Pulmonary artery endothelial cell (primary cell): ENCODE measurements around the gene TAF3. TPM values are rescaled to one million over a fixed set of nuclear protein-coding genes. Genes with fewer than 3 reads are reported as not detected.

Experiments used
- DNase-seq: peaks from one replicate; pipeline ENCODE4 v3.0.0-alpha.2; 2011; ENCODE audit warnings: low read depth, low spot score
- total RNA-seq: library from RNA; depleted of rRNA; stranded (reverse); fragments of >200 nt; gene quantifications from 2 replicates; pipeline ENCODE4 v1.2.3, GENCODE V29; 2014

Gene TAF3
- total RNA-seq, 1 donor from 2014 or later = 1.6 TPM

- DNase-seq = no peak
Observed at GRCh38 chr10:8033812-8034465, 215.6 kb downstream of the TAF3 start.

- DNase-seq = no peak
Observed at GRCh38 chr10:8034466-8035005, 216.2 kb downstream of the TAF3 start.

- DNase-seq = no peak
Observed at GRCh38 chr10:8035006-8035640, 216.8 kb downstream of the TAF3 start.

- DNase-seq = no peak
Observed at GRCh38 chr10:8035641-8036470, 217.6 kb downstream of the TAF3 start.

GRCh38 chr10:8036506-8037198 is 218.3 kb downstream of the TAF3 start:
- no peak for DNase-seq

GRCh38 chr10:8037199-8037801 is 219.0 kb downstream of the TAF3 start:
- DNase-seq = no peak

- DNase-seq = no peak
Observed at GRCh38 chr10:8037941-8038894, 219.9 kb downstream of the TAF3 start.

- DNase-seq = no peak
Observed at GRCh38 chr10:8039321-8039881, 221.1 kb downstream of the TAF3 start.

GRCh38 chr10:8040651-8041050 is 222.3 kb downstream of the TAF3 start:
- no peak for DNase-seq

GRCh38 chr10:8041284-8041991 is 223.1 kb downstream of the TAF3 start:
- no peak for DNase-seq

- no peak for DNase-seq
Observed at GRCh38 chr10:8041992-8042720, 223.9 kb downstream of the TAF3 start.

- DNase-seq = no peak
Observed at GRCh38 chr10:8042721-8043568, 224.6 kb downstream of the TAF3 start.

GRCh38 chr10:8043569-8044306 is 225.4 kb downstream of the TAF3 start:
- DNase-seq = no peak

GRCh38 chr10:8044331-8044907 is 226.1 kb downstream of the TAF3 start:
- no peak for DNase-seq

- DNase-seq = no peak
Observed at GRCh38 chr10:8044908-8045725, 226.8 kb downstream of the TAF3 start.
